ENCODE measurements around the gene GIGYF1. TPM values are rescaled to one million over a fixed set of nuclear protein-coding genes. Genes with fewer than 3 reads are reported as not detected.

GIGYF1 gene
- total and polyA plus RNA-seq, 2 of the 8 experiments (the other 6 are each of a cell fraction or from before 2014, with no cell fraction given), result 24.1 to 99.3 TPM

DNA sequence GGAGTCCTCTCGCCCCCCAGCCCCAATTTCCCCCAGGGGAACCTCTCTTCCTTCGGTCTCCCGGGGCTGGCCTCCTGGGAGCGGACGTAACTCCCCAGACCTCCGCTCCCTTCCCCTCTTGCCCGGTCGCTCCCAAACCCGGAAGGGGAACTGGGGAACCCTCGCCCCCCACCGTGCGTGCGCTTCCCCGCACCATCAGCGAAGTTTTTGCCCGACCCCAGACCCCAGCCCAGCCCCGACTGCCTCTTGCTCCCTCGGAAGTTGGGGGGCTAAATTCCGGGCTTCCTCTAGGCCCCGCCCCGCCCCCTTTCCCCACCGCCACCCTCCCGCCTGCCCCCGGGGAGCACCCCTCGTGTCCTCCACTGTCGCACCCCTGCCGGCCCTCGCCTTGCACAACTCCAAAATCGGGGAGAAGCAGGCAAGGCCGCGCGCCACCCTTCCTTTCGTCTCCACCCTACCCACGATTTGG is 20.1 kb downstream of the GIGYF1 start (continued):
- TF ChIP-seq CTBP2 (IDR thresholded peaks at IDR 0.05; ENCODE audit: borderline replicate concordance, insufficient read depth, insufficient read length, low read length) (no peak), CREB1 (IDR thresholded peaks at IDR 0.05) (no peak), CEBPB (IDR thresholded peaks at IDR 0.05; ENCODE audit: low read depth, low read length) (no peak), SIRT6 (IDR thresholded peaks at IDR 0.05; ENCODE audit: low read length) (no peak), RFX5 (IDR thresholded peaks at IDR 0.05; ENCODE audit: borderline replicate concordance, low read depth, low read length) (no peak), KDM5A (IDR thresholded peaks at IDR 0.05; ENCODE audit: low read length) (no peak), TAF1 (IDR thresholded peaks at IDR 0.05; ENCODE audit: low read depth, low read length) (no peak), KDM4A (IDR thresholded peaks at IDR 0.05; ENCODE audit: low read depth, low read length, severe bottlenecking) (peak; percentile 63), RNF2 (IDR thresholded peaks at IDR 0.05; ENCODE audit: borderline replicate concordance, low read depth, low read length, missing control alignments, poor library complexity, severe bottlenecking) (no peak), NANOG (IDR thresholded peaks at IDR 0.05; ENCODE audit: insufficient read depth, low read depth, low read length, poor library complexity, severe bottlenecking) (no peak), CBX5 (IDR thresholded peaks at IDR 0.05; ENCODE audit: low read depth, low read length) (no peak), PHF8 (conservative IDR thresholded peaks at IDR 0.05; ENCODE audit: low read depth, low read length) (0 out of 2 replicates have a peak, but pooled peaks have one; percentile 62)
- TF ChIP-seq, protein P1, sequence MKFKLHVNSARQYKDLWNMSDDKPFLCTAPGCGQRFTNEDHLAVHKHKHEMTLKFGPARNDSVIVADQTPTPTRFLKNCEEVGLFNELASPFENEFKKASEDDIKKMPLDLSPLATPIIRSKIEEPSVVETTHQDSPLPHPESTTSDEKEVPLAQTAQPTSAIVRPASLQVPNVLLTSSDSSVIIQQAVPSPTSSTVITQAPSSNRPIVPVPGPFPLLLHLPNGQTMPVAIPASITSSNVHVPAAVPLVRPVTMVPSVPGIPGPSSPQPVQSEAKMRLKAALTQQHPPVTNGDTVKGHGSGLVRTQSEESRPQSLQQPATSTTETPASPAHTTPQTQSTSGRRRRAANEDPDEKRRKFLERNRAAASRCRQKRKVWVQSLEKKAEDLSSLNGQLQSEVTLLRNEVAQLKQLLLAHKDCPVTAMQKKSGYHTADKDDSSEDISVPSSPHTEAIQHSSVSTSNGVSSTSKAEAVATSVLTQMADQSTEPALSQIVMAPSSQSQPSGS (IDR thresholded peaks at IDR 0.05; ENCODE audit: low read length), result no peak
- TF ChIP-seq, protein P2, sequence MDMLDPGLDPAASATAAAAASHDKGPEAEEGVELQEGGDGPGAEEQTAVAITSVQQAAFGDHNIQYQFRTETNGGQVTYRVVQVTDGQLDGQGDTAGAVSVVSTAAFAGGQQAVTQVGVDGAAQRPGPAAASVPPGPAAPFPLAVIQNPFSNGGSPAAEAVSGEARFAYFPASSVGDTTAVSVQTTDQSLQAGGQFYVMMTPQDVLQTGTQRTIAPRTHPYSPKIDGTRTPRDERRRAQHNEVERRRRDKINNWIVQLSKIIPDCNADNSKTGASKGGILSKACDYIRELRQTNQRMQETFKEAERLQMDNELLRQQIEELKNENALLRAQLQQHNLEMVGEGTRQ (IDR thresholded peaks at IDR 0.05; ENCODE audit: low read length), result no peak

Data from H1 (cell line).